ENCODE data around the gene ONECUT2.

ONECUT2 gene

GRCh38 chr18:57431002-57431382, 4.2 kb upstream of the ONECUT2 start:
- in situ Hi-C loops (cut with MboI; ENCODE audit: low sequenced_read_pairs, unreplicated experiment): loop anchor here (25.0 kb wide), 1 partner anchor 569 kb away; no protein-coding TSS in a partner anchor
- DNase-seq (ENCODE audit: low spot score): no peak
- no peak for TF ChIP-seq CTCF (IDR thresholded peaks at IDR 0.05; ENCODE audit: borderline replicate concordance, control extremely low read depth, extremely low read depth, insufficient read depth, missing control alignments)

- TF ChIP-seq CTCF (IDR thresholded peaks at IDR 0.05; ENCODE audit: borderline replicate concordance, control extremely low read depth, extremely low read depth, insufficient read depth, missing control alignments): no peak
- no peak for DNase-seq (ENCODE audit: low spot score)
- in situ Hi-C loops (cut with MboI; ENCODE audit: low sequenced_read_pairs, unreplicated experiment): loop anchor here (25.0 kb wide), 1 partner anchor 569 kb away; no protein-coding TSS in a partner anchor
These were observed 3.6 kb upstream of the ONECUT2 start for GRCh38 chr18:57431467-57432080.

GRCh38 chr18:57432140-57432539, 3.0 kb upstream of the ONECUT2 start:
- in situ Hi-C loops (cut with MboI; ENCODE audit: low sequenced_read_pairs, unreplicated experiment): loop anchor here (25.0 kb wide), 1 partner anchor 570 kb away; no protein-coding TSS in a partner anchor
- TF ChIP-seq CTCF (IDR thresholded peaks at IDR 0.05; ENCODE audit: borderline replicate concordance, control extremely low read depth, extremely low read depth, insufficient read depth, missing control alignments): no peak
- DNase-seq (ENCODE audit: low spot score): no peak

- DNase-seq (ENCODE audit: low spot score): no peak
- TF ChIP-seq CTCF (IDR thresholded peaks at IDR 0.05; ENCODE audit: borderline replicate concordance, control extremely low read depth, extremely low read depth, insufficient read depth, missing control alignments): no peak
- in situ Hi-C loops (cut with MboI; ENCODE audit: low sequenced_read_pairs, unreplicated experiment): loop anchor here (25.0 kb wide), 1 partner anchor 571 kb away; no protein-coding TSS in a partner anchor
These were observed 2.3 kb upstream of the ONECUT2 start for GRCh38 chr18:57432751-57433400.

GRCh38 chr18:57433482-57433881, 1.7 kb upstream of the ONECUT2 start:
- DNase-seq (ENCODE audit: low spot score): no peak
- in situ Hi-C loops (cut with MboI; ENCODE audit: low sequenced_read_pairs, unreplicated experiment): loop anchor here (25.0 kb wide), 1 partner anchor 571 kb away; no protein-coding TSS in a partner anchor
- TF ChIP-seq CTCF (IDR thresholded peaks at IDR 0.05; ENCODE audit: borderline replicate concordance, control extremely low read depth, extremely low read depth, insufficient read depth, missing control alignments): no peak

GRCh38 chr18:57433934-57434535, 1.1 kb upstream of the ONECUT2 start:
- TF ChIP-seq CTCF (IDR thresholded peaks at IDR 0.05; ENCODE audit: borderline replicate concordance, control extremely low read depth, extremely low read depth, insufficient read depth, missing control alignments): no peak
- in situ Hi-C loops (cut with MboI; ENCODE audit: low sequenced_read_pairs, unreplicated experiment): loop anchor here (25.0 kb wide), 1 partner anchor 572 kb away; no protein-coding TSS in a partner anchor
- DNase-seq (ENCODE audit: low spot score): no peak
